ENCODE data around the gene STAT6.
A peak's percentile ranks its signal among the peaks of the same experiment; 100 is the strongest.
"Not testable (repeated sequence)": the region's sequence is repeated elsewhere in the genome, so short reads cannot be mapped to it uniquely, and the experiment has no call there.

Gene STAT6

DNA sequence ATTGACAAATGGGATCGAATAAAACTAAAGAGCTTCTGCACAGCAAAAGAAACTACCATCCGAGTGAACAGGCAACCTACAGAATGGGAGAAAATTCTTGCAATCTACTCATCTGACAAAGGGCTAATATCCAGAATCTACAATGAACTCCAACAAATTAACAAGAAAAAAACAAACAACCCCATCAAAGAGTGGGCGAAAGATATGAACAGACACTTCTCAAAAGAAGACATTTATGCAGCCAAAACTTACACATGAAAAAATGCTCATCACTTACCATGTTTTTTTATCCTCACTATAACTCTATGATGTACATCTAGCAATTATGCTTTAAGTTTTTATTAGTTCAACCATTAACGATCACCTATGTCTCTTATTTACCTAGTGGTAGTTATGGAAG, 57.3 kb downstream of the STAT6 start:
- not testable (repeated sequence) for DNase-seq (ENCODE audit: low read depth in 2 of 2)

DNA sequence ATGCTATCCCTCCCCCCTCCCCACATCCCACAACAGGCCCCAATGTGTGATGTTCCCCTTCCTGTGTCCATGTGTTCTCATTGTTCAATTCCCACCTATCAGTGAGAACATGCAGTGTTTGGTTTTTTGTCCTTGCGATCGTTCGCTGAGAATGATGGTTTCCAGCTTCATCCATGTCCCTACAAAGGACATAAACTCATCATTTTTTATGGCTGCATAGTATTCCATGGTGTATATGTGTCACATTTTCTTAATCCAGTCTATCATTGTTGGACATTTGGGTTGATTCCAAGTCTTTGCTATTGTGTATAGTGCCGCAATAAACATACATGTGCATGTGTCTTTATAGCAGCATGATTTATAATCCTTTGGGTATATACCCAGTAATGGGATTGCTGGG, 58.0 kb downstream of the STAT6 start:
- not testable (repeated sequence) for DNase-seq (ENCODE audit: low read depth in 2 of 2)

DNA sequence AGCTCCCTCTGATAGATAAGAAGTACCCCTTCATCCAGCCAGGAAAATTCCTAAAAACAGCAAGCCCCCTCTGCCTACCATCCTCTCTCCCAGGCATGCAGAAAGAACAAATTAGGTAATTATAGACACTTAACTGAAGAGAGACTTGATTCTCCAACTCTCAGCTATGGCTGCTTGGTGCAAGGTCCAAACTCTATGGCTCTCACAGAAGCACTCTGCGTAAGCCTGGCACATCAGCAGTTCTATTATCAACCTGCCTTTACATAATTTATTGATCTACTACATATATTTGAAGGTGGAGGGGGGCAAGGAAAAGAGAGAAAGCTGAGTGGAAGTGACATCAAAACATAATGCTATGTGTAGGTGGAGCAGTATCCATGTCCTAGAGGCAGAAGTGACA, 60.2 kb downstream of the STAT6 start:
- DNase-seq (ENCODE audit: low read depth in 2 of 2), result no peak

DNA sequence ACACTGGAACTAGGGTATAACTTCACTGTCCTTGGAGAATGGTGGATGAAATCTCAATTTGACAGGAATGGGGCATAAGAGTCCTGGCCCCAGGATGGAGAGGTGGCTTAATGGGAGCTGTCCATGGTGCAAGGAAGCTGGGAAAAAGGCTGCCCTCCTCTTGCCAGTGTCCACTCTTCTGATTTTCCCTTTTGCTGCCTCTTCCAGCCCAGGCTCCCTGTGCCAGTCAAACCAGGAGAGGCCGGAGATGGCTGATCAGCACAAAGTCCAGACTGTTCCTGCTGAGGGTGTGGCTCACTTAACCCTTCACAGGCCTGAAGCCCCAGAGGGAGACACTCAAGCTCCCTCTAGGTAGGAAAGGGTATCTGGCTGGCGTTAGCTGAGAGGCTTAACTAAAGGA, 61.3 kb downstream of the STAT6 start, which contains the start of gene MYO1A:
Gene MYO1A (minus strand): TSS at position 240 of the 400 bp plus-strand sequence. CDS start 1,806 bp downstream, outside the sequence.
- no peak for DNase-seq (ENCODE audit: low read depth in 2 of 2)

DNA sequence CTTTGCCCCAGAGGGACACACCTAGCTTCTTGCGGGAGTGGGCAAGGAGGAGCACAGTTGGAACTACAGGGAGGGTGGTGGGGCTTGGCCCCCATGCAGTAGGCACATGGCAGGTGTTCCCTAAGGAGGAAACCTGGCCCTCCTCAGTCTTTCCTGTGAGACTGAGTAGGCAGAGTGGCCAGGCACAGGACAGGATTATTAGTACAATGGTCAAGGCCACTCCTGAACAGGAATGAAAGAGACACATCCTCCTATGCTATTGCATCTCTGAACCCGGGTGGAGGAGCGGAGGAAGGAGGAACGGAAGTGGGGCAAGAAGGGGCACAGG, 62.1 kb downstream of the STAT6 start:
- no peak for DNase-seq (ENCODE audit: low read depth in 2 of 2)

DNA sequence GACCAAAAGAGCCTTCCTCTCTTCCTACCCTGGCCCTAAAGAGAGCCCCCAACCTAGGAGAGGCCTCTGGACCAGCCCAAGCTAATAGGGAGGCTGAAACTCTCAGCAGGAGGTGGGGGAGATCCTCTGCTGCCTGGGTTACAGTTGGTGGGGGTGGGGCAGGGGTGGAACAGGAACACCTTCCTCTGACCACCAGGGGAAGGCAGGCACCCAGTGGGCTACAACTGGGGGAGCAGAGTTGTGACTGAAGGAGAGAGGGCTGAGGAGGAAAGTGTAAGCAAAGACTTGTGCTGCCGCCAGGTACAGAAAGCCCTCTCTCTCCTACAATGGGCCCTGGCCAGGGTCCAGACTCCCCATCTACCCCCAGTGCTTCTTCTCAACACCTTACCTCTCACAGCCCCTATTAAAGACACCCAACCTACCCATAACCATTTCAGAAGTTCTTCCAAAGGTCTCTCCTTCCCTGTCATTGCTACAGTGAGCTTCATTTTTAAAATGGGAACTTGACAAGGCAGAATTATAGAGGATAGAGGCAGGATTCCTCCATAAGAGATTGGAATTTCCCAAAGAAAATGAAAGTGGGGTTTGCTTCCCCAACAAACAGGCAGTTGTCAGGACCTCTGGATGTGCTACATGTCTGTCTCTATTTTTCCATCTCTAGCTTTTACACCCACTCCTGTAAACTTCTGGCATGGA, 62.6 kb downstream of the STAT6 start:
- no peak for DNase-seq (ENCODE audit: low read depth in 2 of 2)

DNA sequence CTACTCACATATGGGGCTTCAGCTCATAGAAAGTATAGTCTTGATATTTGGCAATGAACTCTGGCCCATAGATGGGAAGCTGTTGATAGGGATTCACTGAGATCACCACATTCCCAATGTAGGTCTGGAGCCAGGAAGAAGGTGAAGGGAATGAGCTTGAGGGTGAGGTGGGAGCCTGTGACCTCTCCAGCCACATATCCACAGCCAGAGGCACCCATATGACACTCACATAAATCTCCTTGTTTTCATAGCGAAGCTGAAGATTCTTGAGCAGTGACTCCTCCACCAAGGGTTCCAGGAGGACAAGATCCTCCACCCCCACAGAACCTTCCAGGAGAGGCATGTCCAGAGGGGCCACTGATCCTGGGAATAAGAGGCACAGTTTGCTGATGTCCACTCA, 63.2 kb downstream of the STAT6 start:
- DNase-seq (ENCODE audit: low read depth in 2 of 2), result no peak

DNA sequence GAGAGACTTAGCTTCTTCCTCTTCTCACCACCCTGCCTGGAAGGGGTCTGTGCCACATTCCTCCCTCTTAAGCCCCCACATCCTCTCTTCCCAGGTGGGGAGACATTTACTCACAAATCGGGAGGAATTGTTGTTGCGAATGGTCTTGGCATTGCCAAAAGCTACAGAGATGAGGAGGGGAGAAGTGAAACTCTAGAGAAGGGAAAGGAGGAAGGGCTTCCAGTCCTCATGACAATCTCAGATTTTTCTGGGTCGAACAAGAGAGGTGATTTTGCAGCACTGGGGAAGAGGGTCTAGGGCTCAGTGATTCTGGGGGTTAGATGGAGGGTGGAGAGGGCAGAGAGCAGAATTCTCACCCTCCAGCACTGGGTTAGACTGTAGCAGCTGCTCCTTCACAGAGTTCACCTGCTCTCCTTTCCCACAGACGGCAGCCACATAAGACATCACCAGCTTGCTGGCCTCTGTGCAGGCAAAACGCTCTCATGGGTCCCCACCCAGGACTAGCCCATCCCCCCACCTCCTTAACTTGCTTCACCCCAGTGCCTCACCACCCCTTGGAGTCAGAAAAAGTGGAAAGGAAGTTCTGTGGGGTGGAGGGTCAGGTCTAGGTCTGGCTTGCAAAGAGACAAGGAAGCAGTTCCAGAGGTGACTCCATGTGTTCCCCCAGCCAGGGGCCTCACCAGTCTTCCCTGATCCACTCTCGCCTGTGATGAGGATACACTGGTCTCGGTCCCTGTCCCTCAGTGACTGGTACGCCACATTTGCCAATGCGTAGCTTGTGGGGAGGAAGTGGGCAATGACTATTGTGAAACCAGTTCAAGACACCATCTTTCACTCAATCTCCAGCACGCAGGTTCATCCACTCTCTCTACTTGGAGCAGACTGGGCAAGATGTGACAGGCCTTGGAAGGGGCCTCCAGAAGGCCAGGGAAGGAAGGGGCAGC, 63.9 kb downstream of the STAT6 start:
- DNase-seq (ENCODE audit: low read depth in 2 of 2), result peak in 1 of 2 experiments; percentile 38

DNA sequence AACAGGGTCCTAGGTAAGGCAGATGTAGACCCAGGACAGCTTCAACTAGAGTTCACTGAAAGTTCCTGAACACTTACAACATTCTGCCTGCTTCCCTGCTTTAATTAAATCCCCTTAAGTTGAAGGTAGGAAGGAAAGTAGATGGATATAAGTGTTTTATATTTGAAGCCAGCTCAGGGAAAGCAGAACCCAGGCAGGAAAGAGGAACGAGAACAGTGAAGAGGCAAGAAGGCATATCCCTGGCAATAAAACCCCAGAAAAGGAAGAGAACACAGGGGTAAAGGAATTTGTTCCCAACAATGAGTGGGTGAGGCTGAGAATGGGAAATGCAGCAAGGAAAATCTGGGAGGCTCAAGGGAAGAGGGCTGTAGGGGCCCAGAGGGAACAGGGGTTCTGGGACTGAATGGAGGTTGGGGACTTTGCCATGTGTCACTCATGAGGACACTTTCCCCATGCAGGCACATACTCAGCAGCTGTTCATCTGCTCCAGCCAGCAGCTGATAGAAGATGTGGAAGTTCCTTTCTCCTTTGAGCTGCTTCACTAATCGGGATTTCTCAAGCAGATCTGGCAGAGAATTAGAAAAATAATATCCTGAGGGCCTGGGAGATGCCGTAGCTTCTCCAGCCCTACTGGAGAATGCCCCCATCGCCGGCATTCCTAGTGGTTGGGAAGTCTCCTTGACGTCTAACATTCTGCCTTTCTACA, 64.9 kb downstream of the STAT6 start:
- DNase-seq (ENCODE audit: low read depth in 2 of 2), result no peak

Measured in stimulated activated CD4-positive, alpha-beta T cell treated with anti-CD3 and anti-CD28 coated beads, Interleukin-12 subunit alpha, Interleukin-12 subunit beta, amount 100 ng/mL, for 24 hours (primary cell).